ENCODE measurements around the gene PDX1. TPM values are rescaled to one million over a fixed set of nuclear protein-coding genes. Genes with fewer than 3 reads are reported as not detected.

Gene PDX1
- total and polyA plus RNA-seq, 8 donors: not detected

- DNase-seq (no peak), ATAC-seq (no peak)
- Histone ChIP-seq H3K27ac (no peak overlapping the region), H3K4me3 (no peak overlapping the region), H3K36me3 (no peaks in the 10 kb centered on the region), H3K9me3 (no peaks in the 10 kb centered on the region), H3K4me1 (peaks cover 20 to 22% of the 10 kb centered on the region in 2 donors), H3K27me3 (peaks cover 98 to 100% of the 10 kb centered on the region in 2 donors)
- intact Hi-C loops (cut with DNase I): no loop called here
- no peak for TF ChIP-seq CTCF (IDR thresholded peaks at IDR 0.05)
These were observed 3.2 kb downstream of the PDX1 start for GRCh38 chr13:27922883-27923612.

GRCh38 chr13:27923794-27924528 lies 4.2 kb downstream of the PDX1 start:
- no peak overlapping the region for H3K4me3 ChIP-seq
- peaks cover 98 to 100% of the 10 kb centered on the region in 2 donors for H3K27me3 ChIP-seq
- no peak for TF ChIP-seq CTCF (IDR thresholded peaks at IDR 0.05)
- intact Hi-C loops (cut with DNase I): no loop called here
- ATAC-seq (no peak), DNase-seq (peak in 1 of 4 donors; percentile 78)
- H3K4me1 ChIP-seq: peaks cover 20 to 22% of the 10 kb centered on the region in 2 donors
- no peaks in the 10 kb centered on the region for H3K9me3 ChIP-seq
- no peak overlapping the region for H3K27ac ChIP-seq
- no peaks in the 10 kb centered on the region for H3K36me3 ChIP-seq

- DNase-seq (no peak), ATAC-seq (no peak)
- no peaks in the 10 kb centered on the region for H3K36me3 ChIP-seq
- H3K4me3 ChIP-seq: no peak overlapping the region
- no peak overlapping the region for H3K27ac ChIP-seq
- no peak for TF ChIP-seq CTCF (IDR thresholded peaks at IDR 0.05)
- peaks cover 16 to 22% of the 10 kb centered on the region in 2 donors for H3K4me1 ChIP-seq
- peaks cover 98 to 100% of the 10 kb centered on the region in 2 donors for H3K27me3 ChIP-seq
- intact Hi-C loops (cut with DNase I): no loop called here
- H3K9me3 ChIP-seq: no peaks in the 10 kb centered on the region
These were observed 4.8 kb downstream of the PDX1 start for GRCh38 chr13:27924529-27925141.

- no peak overlapping the region for H3K4me3 ChIP-seq
- peaks cover 98 to 100% of the 10 kb centered on the region in 2 donors for H3K27me3 ChIP-seq
- ATAC-seq (no peak), DNase-seq (no peak)
- intact Hi-C loops (cut with DNase I): no loop called here
- H3K27ac ChIP-seq: no peak overlapping the region
- no peaks in the 10 kb centered on the region for H3K36me3 ChIP-seq
- peaks cover 10 to 14% of the 10 kb centered on the region in 2 donors for H3K4me1 ChIP-seq
- no peak for TF ChIP-seq CTCF (IDR thresholded peaks at IDR 0.05)
- H3K9me3 ChIP-seq: no peaks in the 10 kb centered on the region
These were observed 5.6 kb downstream of the PDX1 start for GRCh38 chr13:27925220-27925991.
